NCI-H510A treated with DMSO at 0.1 percent for 48 hours (cell line): Measurements from ENCODE around the gene RRBP1.

Experiments
- DNase-seq: peaks from one replicate; lab custom pipeline; 2025; lab: John Stamatoyannopoulos, UW

Gene RRBP1, protein sequence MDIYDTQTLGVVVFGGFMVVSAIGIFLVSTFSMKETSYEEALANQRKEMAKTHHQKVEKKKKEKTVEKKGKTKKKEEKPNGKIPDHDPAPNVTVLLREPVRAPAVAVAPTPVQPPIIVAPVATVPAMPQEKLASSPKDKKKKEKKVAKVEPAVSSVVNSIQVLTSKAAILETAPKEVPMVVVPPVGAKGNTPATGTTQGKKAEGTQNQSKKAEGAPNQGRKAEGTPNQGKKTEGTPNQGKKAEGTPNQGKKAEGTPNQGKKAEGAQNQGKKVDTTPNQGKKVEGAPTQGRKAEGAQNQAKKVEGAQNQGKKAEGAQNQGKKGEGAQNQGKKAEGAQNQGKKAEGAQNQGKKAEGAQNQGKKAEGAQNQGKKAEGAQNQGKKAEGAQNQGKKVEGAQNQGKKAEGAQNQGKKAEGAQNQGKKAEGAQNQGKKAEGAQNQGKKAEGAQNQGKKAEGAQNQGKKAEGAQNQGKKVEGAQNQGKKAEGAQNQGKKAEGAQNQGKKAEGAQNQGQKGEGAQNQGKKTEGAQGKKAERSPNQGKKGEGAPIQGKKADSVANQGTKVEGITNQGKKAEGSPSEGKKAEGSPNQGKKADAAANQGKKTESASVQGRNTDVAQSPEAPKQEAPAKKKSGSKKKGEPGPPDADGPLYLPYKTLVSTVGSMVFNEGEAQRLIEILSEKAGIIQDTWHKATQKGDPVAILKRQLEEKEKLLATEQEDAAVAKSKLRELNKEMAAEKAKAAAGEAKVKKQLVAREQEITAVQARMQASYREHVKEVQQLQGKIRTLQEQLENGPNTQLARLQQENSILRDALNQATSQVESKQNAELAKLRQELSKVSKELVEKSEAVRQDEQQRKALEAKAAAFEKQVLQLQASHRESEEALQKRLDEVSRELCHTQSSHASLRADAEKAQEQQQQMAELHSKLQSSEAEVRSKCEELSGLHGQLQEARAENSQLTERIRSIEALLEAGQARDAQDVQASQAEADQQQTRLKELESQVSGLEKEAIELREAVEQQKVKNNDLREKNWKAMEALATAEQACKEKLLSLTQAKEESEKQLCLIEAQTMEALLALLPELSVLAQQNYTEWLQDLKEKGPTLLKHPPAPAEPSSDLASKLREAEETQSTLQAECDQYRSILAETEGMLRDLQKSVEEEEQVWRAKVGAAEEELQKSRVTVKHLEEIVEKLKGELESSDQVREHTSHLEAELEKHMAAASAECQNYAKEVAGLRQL (N-terminal part only)

DNA sequence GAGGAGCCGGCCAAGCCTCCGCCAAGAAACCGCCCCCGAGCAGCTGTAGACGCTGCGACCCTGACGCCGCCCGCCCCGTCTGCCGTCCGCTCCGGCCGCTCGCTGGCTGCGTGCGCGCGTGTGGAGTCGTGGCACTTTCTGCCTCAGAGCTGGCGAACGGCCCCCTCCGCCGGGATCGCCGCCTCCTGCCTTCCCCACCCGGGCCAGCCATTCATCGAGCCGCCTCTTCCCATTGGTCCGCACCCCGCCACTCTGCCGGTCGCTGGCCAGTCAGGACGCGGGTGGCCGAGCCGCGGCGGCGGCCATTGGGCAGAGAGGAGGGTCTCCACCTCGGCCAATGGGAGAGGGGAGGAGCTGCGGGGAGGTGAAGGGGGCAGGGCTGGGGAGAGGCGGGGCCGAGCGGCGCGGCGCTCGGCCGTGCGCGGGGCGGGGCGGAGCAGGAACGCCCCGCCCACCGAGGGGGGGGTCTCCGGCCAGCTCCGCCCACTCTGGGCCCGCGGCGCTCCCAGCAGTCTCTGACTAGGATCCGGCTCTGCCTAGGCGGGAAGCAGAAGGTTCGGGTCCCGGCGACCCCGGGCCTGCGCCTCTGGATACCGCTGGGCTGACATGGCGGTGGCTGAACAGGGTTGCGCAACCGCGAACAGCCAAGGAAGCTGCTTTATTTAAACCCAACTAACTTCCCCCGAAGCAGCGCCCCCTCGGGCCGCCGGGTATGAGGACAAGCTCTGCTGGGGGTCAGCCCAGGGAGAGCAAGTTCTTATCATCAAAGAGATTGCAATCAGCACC is at the start of gene RRBP1:
Gene RRBP1, minus strand, starts transcription at position 140 of the 786 bp plus-strand sequence. CDS start 21,735 bp downstream, outside the sequence.
- peak; percentile 96 for DNase-seq

DNA sequence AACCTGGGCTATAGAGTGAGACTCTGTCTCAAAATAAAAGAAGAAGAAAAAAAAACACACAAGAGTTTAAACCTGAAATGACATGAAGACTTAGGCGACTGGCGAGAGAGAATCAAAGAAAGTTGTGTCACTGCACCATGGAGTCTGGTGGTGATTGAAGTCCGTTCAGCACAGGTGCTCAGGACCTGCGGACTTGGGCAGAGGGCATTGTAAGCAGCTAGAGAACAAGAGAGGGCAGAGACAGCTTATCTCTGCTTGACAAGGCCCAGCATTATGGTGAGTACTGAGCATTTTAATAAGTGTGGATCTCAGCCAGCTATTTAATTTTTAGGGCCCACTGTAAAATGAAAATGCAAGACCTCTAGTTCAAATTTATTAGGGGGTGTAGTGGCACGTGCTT is 49.2 kb upstream of the RRBP1 start:
- DNase-seq: no peak

DNA sequence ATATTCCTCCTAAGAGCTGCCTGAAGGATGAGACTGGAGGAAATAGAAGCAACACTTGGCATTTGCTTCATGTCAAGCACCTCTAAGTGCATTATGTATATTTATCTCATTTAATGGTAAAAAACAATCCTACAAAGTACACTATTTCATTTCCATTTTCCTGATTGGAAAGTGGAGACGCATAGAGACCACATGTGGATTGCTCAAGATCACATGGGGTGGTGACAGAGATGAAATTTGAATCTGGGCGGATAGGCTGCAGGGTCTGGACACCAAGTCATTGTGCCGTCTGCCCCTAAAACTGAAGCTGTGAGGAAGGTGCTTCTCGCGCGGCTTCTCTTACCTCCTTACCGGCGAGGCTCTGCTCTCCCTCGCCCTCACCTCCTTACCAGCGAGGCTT is 48.0 kb upstream of the RRBP1 start:
- DNase-seq: no peak

DNA sequence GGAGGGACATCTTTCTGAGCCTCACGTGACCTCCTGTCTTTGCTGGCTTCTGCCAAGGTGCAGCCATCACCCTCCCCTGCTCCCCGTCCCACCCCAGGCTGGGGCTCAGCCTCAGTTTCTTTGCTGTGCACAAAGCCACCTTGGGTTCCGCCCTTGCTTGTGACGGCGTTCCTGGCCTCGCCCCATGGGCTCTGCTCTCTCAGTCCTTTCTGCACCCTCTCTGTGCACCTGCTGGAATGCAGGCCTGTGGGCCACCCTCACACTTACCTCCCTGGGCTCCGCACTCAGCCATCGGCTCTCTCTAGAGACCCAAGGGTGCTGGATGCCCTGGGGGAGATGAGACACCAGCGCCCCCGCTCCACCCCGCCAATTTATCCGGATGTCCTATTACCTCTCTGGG is 46.0 kb upstream of the RRBP1 start:
- DNase-seq: no peak

DNA sequence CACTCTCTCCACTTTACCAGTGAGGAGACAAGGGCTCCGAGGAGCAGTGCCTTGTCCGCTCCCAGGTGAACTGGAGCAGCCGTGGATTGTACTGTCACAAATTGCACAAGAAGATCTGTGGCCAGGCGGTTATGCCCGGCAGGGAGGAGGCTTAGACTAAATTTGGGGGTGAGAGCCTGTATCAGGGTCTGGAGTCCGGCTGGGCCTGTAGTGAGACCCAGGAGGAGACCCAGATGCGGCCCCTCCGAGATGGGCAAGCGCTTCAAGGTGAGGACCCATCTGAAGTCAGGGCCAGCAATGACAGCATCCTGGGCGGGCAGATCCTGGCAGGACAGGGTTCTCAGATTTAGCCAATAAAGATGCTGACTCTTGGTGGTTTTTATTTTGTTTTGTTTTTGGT is 45.3 kb upstream of the RRBP1 start:
- DNase-seq: no peak

DNA sequence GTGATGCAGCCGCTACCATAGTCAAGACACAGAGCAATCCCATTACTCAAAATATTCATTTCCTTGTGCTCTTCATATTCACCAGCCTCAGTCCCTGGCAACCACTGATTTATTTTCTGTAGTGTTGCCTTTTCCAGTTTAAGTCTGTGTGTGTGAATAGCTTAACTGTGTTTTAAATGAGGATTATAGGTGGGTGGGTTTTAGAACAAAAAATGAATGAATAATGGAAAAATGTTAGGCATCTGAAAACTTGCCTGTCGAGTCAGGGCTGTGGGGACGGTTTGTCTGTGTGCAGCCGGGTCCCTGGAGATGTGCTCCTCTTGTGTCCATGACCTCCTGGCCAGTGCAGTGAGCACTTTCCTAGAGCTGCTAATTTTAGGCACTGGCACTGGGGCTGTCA is 44.9 kb upstream of the RRBP1 start:
- DNase-seq: no peak

DNA sequence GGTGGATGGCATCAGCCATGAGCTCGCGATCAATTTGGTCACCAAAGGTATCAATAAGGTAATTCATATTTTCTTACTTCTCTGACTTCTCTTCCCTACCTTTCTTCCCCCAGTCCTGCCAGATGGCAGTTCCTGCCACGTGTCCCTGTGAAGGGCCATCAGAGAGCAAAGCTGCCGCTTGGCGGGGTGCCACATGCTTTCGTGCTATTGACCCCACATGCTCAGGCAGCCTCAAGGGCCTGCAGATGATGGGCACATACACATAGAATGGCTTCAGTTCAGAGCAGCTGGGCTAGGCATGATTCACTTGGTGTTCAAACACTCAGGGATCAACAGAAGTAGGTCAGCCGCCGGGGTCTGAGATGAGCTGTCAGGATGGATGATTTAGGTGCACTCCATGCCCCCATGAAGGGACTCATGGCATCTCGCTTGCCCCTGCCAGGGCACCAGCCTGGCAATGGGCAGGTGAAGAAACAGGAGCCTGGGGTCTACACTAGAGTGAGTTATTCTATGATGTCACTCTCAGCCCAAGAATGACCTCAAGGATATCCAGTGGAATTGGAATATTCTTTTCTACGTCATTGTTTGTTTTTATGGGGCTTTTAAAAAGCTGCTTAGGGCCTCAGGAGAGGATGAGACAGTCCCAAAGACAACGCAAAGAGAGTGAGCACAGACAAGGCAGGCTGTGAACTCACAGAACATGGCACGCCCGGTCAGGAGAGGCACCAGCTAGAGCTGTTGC is 43.2 kb upstream of the RRBP1 start:
- DNase-seq: peak; percentile 99

DNA sequence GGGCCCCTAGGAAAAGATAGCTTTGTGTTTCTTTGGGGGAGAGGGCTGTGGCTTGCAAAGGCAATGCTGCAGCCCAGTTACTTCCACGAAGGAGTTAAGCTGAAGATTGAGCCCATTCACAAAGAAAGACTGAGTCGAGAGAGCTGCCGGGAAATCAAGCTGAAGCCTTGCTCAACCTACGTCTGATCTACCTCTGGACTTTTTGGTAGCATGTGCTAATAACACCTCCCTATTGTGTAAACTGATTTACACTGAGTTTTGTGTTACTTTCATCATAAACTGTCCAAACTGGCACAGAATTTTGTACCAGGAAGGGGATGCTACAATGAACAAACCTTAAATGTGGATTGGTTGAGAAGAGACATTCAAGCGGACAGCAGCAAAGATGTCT is 41.3 kb upstream of the RRBP1 start:
- no peak for DNase-seq

DNA sequence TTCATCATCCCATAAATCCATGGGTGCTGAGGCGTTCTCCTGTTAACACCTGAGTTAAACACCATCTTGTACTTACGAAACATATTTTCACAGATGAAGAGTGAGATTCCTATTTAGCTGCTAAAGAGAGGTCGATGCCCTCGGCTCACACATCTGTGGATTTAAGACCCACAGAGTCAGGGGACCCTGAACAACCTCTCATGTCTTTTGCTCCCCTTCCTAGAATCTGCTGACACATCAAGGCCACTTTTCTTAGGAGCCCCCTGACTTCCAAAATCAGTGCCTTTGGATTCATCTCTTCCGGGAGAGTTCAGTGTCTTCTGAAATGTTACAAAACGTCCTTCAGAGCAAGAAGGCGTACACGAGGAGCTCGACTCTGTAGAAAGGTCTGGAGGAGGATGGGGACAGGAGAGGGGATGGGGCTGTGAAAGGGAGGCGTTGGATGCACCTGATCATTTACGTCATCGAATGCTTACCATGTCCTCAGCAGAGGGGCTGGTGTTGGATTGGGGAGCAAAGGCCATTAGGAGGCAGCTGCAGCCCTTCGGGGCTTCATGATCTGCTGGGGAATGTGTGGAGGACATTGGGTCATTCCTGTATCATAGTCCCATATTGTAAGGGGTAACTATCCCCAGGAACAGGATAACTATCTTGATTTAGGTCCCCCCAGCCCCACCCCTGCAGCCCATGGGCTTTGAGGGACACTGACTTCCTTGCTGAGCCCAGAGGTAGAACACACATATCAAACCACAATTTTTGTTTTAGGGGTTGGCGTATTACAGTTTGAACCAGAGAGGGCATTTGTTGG is 40.7 kb upstream of the RRBP1 start:
- DNase-seq: no peak

DNA sequence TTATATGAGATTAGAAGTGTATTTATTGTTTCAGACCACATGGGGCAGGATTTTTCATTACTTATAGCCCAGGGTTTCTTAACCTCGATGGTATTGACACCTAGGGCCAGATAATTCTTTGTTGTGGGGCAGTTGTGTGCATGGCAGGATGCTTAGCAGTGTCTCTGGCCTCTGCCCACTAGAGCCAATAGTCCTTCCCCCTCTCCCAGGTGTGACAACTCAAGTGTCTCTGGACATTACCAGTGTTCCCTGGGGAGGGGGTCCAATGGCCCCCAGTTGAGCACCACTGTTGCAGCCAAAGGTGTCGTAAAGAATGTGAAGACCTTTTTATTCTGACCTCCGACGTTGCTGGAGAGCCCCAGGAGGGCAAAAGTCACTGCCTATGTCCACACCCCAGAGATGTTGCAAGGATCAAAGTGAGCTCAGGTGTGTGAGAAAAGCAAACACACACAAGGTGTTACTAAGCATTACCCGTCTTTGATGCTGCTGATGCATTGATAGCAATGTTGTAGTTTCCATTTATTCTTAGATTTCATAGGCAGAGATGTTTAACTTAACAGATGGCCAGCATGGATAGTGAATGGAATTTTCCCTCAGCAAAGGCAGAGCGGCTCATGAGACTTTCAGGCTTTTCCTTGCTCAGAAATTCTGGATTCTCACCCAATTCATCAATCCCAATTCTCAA is 39.9 kb upstream of the RRBP1 start:
- peak; percentile 62 for DNase-seq

DNA sequence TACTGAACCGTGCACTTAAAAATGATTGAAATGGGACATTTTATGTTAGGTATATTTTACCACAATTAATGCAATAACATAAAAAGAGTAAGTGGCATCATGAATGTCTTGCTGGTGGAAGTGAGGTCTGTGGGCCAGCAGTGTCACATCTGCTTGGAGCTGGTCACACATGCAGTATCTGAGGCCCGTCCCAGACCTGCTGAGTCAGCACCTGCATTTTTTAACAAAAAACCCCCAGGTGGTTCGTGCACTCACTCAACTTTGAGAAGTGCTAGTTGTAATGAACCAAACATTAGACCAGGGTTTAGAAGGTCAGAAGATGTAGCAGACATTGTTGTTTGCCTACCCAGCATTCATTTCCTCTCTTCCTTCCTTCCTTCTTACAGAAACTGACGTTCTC is 38.7 kb upstream of the RRBP1 start:
- no peak for DNase-seq

DNA sequence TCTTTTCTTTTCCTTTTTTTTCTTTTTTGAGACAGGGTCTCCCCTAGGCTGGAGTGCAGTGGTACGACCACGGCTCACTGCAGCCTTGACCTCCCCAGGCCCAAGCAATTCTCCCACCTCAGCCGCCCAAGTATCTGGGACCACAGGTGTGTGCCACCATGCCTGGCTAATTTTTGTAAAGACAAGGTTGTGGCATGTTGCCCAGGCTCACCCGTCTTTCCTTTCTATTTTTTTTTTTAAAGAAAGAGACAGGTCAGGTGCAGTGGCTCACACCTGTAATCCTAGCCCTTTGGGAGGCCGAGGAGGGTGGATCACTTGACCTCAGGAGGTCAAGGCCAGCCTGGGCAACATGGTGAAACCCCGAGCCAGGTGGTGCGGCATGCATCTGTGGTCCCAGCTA is 34.3 kb upstream of the RRBP1 start:
- no peak for DNase-seq

DNA sequence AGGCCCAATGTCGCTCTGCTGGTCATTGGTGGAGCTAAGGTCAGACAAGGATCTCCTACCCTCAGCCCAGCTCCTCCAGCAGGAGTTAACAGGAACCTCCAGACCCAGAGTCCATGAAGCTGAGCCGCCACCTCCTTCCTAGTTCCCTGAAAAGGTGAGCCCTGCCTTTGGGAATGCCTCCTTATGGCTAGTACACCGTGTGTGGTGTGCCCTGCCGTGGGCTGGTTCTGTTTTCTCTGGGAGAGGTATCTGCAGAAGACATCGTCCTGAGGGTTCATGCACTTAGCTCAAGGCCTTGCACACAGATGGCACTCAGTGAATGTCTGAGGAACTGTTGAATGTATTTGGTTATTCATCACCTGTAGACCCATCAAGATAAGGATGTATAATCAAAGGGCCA is 33.0 kb upstream of the RRBP1 start:
- no peak for DNase-seq

DNA sequence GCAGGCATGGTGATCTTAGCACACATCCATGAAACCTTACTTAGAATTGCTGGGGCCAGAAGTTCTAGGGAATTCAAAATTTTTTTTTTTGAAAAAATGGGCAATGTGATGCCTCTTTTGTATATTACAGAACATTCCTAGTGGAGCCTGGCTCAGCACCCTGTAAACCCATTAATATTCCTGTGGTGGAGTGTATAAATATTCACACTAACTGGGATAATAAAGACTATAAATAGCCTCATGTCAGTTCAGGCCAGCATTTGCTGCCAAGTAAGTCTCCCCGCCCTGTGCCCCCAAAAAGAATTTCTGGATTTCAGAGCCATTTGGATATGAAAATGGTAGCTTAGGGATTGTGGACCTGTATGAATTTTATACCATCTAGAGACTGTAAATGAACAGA is 32.6 kb upstream of the RRBP1 start:
- no peak for DNase-seq

DNA sequence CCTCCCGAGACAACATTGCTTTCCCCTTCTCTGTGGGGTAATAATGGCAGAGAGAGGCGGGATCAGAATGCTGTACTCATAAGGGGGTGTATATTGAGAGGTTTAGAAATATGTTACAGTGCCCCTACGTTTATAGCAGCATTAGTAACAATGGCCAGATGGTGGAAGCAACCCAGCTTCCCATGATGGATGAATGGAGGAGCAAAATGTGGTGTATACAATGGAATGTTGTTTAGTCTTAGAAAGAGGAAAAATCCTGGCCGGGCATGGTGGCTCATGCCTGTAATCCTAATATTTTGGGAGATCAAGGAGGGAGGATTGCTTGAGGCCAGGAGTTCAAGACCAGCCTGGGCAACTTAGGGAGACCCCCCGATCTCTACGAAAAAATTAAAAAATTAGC is 30.7 kb upstream of the RRBP1 start:
- DNase-seq: no peak

DNA sequence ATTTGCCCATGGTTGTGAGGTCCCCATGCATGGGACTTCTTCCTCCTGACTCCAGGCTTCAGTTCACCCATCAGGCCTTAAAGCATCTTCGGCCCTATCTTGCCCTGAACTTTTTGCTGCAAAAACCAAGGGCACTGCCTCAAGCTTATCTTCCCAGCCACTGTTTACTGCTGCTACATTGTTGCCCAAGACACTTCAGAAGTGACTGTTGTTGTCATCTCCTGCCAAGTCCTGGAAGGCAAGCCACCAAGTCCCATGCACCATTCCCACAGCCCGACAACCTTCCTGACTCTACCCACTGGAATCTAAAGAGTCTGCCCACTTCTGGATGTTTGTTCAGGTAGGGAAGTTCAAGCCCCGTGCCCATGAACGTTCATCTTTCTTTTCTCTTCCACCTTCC is 30.2 kb upstream of the RRBP1 start:
- no peak for DNase-seq

DNA sequence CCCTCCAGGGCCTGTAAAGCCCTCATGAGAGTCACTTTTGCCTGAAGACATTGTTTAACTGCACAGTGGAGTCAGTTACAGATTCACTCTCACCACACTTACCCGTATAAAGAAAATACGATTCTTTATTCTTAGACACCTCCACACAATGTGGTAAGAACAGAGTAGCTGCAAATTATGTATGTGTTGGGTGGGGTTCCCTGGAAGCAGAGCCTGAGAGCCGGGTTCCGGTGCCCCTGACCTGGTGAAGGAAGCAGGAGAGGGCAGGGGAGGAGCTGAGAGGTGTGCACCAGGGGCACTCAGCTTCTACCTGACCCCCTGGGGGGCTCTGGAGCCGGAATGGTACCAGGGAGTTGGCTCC is 29.2 kb upstream of the RRBP1 start:
- DNase-seq: no peak

DNA sequence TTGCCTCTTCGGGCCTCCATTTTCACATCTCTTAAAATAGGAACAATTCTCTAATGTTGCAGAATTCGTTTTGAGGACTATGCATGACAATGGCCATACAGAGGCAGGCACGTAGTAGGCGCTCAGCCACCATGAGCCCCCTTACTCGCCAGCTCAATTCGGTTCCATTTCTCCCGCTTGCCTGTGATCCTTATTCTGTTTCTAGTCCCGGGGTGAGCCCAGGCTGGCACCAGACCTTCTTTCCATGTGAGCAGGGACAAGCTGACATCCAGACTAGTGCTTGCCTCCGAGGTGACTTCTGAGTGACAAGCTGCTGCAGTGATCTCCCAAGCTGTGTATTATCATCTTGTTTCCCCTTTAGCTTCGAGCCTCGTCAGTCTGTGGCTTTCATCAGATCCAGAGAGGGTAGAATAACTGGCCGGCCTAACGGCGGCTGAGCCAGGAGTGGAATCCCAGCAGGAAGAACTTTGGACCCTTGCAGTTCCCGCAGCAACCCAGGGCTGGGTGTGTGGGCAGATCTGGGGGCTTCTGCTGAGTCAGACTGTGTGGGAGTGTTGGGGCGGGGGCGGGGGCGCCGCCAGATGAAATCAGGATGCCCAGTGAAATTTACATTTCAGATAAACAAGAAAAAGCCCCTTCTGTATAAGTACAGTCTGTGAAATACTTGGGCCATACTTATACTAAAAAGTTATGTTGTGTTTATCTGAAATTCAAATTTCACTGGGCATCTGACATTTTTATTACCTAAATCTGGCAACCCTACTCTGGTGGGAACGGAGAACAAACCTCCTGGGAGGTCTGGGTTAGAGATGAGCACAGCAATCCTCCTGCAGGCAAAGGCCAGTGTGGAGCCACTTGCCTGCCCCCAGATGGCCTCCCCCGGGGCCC is 28.6 kb upstream of the RRBP1 start:
- no peak for DNase-seq
